ENCODE data around the gene DGLUCY. TPM values are rescaled to one million over a fixed set of nuclear protein-coding genes. Genes with fewer than 3 reads are reported as not detected.

DGLUCY gene
- total and polyA plus RNA-seq, 2 of the 13 experiments (the other 11 are each of a cell fraction or from before 2014, with no cell fraction given): 14.8 to 36.3 TPM

DNA sequence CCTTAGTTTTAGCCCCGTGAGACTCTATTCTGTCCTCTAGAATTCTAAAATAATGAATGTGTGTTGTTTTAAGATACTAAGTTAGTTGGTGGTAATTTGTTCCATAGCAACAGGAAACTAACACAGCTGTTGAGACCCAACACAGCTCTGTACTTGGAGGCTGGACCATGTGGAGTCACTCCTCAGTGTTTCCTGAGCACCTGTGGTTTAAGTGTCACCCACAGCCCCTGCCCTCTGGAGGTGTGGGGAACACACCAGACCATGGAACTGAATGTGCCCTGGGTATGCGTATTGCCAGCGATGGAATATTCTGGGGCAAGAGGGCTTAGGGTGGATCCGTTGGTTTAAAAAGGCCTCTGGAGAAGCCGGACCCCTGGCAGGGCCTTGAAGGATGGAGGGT lies 147.2 kb downstream of the DGLUCY start:
- no peak overlapping the region for H3K4me2 ChIP-seq (ENCODE audit: low read depth, low read length)
- ATAC-seq (no peak), FAIRE-seq (no peak), DNase-seq (ENCODE audit: low spot score) (no peak)
- no TSS peak for BruUV-seq (replicated peaks)
- peaks cover 22% of the 10 kb centered on the region for H3K4me1 ChIP-seq (ENCODE audit: insufficient read depth, low read length)
- H4K20me1 ChIP-seq (ENCODE audit: insufficient read depth, low read length): no peaks in the 10 kb centered on the region
- CTCF ChIA-PET (ENCODE audit: low intra/inter-chr PET ratio, low total read pairs): no interaction called here
- no peaks in the 10 kb centered on the region for H3K79me2 ChIP-seq (ENCODE audit: insufficient read depth, low read length)
- in situ Hi-C loops (cut with HindIII; ENCODE audit: extremely low pct_ligation_motif_present, low pct_unique_long_range_greater_than_20kb): no loop called here
- H3K36me3 ChIP-seq (replicated peaks in 1 of 2; ENCODE audit: control insufficient read depth in 1 of 2, insufficient read depth in 2 of 2, low read length in 2 of 2): no peaks in the 10 kb centered on the region
- no peaks in the 10 kb centered on the region for H3K9me3 ChIP-seq (ENCODE audit: low read length)
- TF ChIP-seq ZSCAN21 (CRISPR knock-in tag; IDR thresholded peaks at IDR 0.05; ENCODE audit: borderline replicate concordance) (no peak), BRF2 (CRISPR knock-in tag; IDR thresholded peaks at IDR 0.05) (no peak), ZNF431 (CRISPR knock-in tag; IDR thresholded peaks at IDR 0.05; ENCODE audit: borderline replicate concordance, low read depth) (no peak), POLR2AphosphoS2 (IDR thresholded peaks at IDR 0.05; ENCODE audit: low read depth, low read length) (no peak), ZBTB2 (CRISPR knock-in tag; IDR thresholded peaks at IDR 0.05; ENCODE audit: low read depth) (no peak), ZNF10 (CRISPR knock-in tag; IDR thresholded peaks at IDR 0.05; ENCODE audit: borderline replicate concordance, low read depth) (no peak), FOXJ3 (CRISPR knock-in tag; IDR thresholded peaks at IDR 0.05; ENCODE audit: borderline replicate concordance) (no peak), HNRNPH1 (optimal IDR thresholded peaks at IDR 0.05; ENCODE audit: low read depth, low read length) (no peak), ARID2 (CRISPR knock-in tag; IDR thresholded peaks at IDR 0.05; ENCODE audit: borderline replicate concordance) (no peak), LCORL (IDR thresholded peaks at IDR 0.05) (no peak), LCORL (CRISPR knock-in tag; IDR thresholded peaks at IDR 0.05) (no peak)
- no peak overlapping the region for H2AFZ ChIP-seq (ENCODE audit: low read length)
- POLR2A ChIA-PET: no interaction called here
- H3K27ac ChIP-seq (ENCODE audit: extremely low read length, insufficient read depth, low read length): no peak overlapping the region
- 68% methylated on average over 5 of the region's 5 CpGs for WGBS (ENCODE audit: low lambda C conversion rate)
- peaks cover 7 to 40% of the 10 kb centered on the region in 2 experiments; a peak in 4 of 5 replicates for H3K27me3 ChIP-seq (ENCODE audit: control insufficient read depth in 1 of 2, insufficient read depth in 2 of 2, low read length in 2 of 2)
- H3K9ac ChIP-seq (ENCODE audit: insufficient read depth, low read depth, low read length): no peak overlapping the region
- H3K4me3 ChIP-seq (replicated peaks in 1 of 3; ENCODE audit: insufficient read depth in 1 of 3, low read depth in 2 of 3, low read length in 3 of 3): no peak overlapping the region
- intact Hi-C loops (cut with micrococcal nuclease; ENCODE audit: unreplicated experiment): no loop called here

All from HepG2 (cell line).